BE2C (cell line): Measurements from ENCODE around the gene RANGAP1.
"Not testable (repeated sequence)": the region's sequence is repeated elsewhere in the genome, so short reads cannot be mapped to it uniquely, and the experiment has no call there.

Source experiments
- DNase-seq: peaks from one replicate; pipeline ENCODE4 v3.0.0-alpha.2; 2020
- H3K27me3 ChIP-seq: fragments of 250-450 bp; sonication (Bioruptor Pico); 2 replicates; pipeline ENCODE4 v1.5.1; 2020; ENCODE audit warnings: mild to moderate bottlenecking
- H3K36me3 ChIP-seq: fragments of 250-450 bp; sonication (Bioruptor Pico); 2 replicates; pipeline ENCODE4 v1.5.1; 2020; ENCODE audit warnings: mild to moderate bottlenecking
- H3K4me1 ChIP-seq: fragments of 250-450 bp; sonication (Bioruptor Pico); 2 replicates; pipeline ENCODE4 v1.5.1; 2020
- H3K4me3 ChIP-seq: 2 replicates; pipeline ENCODE4 v1.5.1; 2011; ENCODE audit warnings: low read depth, low read length
- H3K9me3 ChIP-seq: fragments of 250-450 bp; sonication (Bioruptor Pico); 2 replicates; pipeline ENCODE4 v1.5.1; 2020
- CTCF ChIP-seq: IDR thresholded peaks from 2 replicates; pipeline ENCODE4 v1.5.1; 2012; ENCODE audit warnings: mild to moderate bottlenecking, low read depth, low read length

RANGAP1 gene

GRCh38 chr22:41302811-41303210 lies 16.8 kb upstream of the RANGAP1 start:
- no peak for DNase-seq
- TF ChIP-seq CTCF, result no peak
- no peaks in the 10 kb centered on the region for H3K9me3 ChIP-seq
- H3K4me3 ChIP-seq, result peak overlapping the region; percentile 91
- no peaks in the 10 kb centered on the region for H3K27me3 ChIP-seq
- peaks cover 17% of the 10 kb centered on the region for H3K36me3 ChIP-seq
- peaks cover 9% of the 10 kb centered on the region for H3K4me1 ChIP-seq

GRCh38 chr22:41302021-41302767 lies 16.2 kb upstream of the RANGAP1 start:
- peak; percentile 34 for DNase-seq
- Histone ChIP-seq H3K27me3 (no peaks in the 10 kb centered on the region), H3K4me1 (peaks cover 9% of the 10 kb centered on the region), H3K9me3 (no peaks in the 10 kb centered on the region), H3K36me3 (peaks cover 17% of the 10 kb centered on the region), H3K4me3 (peak overlapping the region; percentile 91)
- no peak for TF ChIP-seq CTCF

DNA sequence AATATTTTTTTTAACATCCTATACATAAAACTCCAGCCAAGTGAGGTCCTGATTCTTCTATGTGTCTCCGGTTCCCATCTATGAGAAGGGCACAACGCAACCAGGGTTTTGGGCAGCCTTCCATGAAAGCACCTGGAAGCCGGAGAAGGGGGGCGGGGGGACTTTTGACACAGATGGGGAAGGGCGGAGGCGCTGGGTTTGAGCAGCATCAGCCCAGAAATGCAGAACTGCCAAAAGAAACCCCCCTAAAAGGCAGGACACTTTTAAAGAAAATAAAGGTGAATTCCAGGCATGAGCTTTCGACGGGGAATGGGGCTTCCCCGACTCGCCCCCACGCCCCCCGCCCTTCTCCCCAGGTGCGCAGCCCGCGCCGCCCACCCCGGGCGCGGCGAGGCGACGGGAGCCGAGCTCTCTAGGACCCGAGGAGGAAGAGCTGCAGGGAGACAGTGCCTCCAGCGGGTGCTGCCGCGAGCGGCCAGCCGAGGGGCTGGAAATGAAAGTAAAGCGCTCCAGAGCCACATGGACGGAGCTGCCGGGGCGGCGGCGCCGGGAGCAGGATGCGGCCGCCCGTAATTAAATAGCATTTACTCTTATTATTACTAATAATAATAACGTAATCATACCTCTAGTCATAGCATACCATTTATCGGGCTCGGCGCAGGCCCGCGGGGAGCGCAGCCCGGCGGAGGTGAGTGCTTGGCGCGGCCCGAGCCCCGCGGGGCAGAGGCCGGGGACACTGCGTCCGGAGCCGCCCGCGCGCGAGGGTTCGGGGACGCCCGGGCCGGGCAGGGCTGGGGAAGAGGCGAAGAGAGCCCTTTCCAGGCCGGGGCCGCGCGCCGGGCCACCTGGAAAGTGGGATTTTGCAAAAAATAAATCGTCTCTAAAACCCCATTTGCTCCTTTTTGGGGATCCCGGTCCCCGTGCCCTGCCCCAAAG lies 15.4 kb upstream of the RANGAP1 start, which contains the start of gene ZC3H7B:
ZC3H7B (plus strand) TSS at position 441 of the 936 bp plus-strand sequence. CDS start 19,136 bp downstream, outside the sequence.
- peak; percentile 90 for DNase-seq
- H3K4me1 ChIP-seq, result peaks cover 9% of the 10 kb centered on the region
- H3K36me3 ChIP-seq, result peaks cover 17% of the 10 kb centered on the region
- no peaks in the 10 kb centered on the region for H3K9me3 ChIP-seq
- no peaks in the 10 kb centered on the region for H3K27me3 ChIP-seq
- TF ChIP-seq CTCF, result peak; percentile 51
- H3K4me3 ChIP-seq, result peak within 1 kb of the TSS; percentile 91

DNA sequence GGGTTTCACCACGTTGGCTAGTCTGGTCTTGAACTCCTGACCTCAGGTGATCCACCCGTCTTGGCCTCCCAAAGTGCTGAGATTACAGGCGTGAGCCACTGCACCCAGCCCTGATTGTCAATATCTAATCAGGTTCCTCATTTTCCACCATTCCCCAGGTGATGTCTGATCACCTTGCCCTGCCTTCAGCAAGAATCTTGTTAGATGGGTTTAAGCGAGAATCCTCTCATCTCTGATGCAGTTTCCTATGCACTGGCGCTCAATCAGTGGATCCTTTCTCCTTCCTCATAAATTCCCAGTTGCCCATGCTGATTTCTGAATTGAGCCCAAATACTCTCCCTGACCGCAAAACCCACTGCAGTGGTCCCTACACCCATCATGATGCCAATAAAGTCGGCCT lies 14.7 kb upstream of the RANGAP1 start:
- Histone ChIP-seq H3K36me3 (peaks cover 14% of the 10 kb centered on the region), H3K4me1 (peaks cover 7% of the 10 kb centered on the region), H3K9me3 (no peaks in the 10 kb centered on the region), H3K4me3 (peak overlapping the region; percentile 91), H3K27me3 (no peaks in the 10 kb centered on the region)
- TF ChIP-seq CTCF, result no peak
- DNase-seq, result no peak

DNA sequence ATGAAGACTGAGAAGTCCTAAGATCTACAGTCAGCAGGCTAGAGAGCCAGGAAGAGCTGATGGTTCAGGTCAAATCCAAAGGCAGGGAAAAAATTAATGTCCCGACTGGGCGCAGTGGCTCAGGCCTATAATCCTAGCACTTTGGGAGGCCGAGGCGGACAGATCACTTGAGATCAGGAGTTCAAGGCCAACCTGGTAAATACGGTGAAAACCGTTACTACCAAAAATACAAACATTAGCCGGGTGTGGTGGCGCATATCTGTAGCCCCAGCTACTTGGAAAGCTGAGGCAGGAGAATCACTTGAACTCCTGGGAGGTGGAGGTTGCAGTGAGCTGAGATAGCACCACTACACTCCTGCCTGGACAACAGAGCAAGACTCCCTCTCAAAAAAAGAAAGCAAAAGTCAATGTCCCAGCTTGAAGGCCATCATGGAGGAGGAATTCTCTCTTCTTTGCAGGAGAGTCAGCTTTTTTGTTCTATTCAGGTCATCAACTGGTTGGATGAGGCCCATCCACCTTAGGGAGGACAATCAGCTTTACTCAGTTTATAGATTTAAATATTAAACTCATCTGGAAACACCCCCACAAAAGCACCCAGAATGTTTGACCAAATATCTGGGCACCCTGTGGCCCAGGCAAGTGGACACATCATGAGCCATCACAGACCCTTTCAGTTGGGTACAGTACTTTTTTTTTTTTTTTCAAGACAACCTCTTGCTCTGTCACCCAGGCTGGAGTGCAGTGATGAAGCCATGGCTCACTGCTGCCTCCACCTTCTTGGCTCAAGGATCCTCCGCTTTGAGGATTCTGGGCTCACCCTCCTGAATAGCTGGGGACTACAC lies 11.1 kb upstream of the RANGAP1 start:
- Histone ChIP-seq H3K4me3 (no peak overlapping the region), H3K9me3 (no peaks in the 10 kb centered on the region), H3K27me3 (no peaks in the 10 kb centered on the region), H3K4me1 (no peaks in the 10 kb centered on the region; the same call in 1 of the 2 replicates), H3K36me3 (no peaks in the 10 kb centered on the region)
- DNase-seq, result no peak
- TF ChIP-seq CTCF, result no peak

- H3K9me3 ChIP-seq, H3K4me3 ChIP-seq, H3K27me3 ChIP-seq, DNase-seq, H3K36me3 ChIP-seq, H3K4me1 ChIP-seq: not testable (repeated sequence)
Observed at GRCh38 chr22:41294816-41295215, 8.8 kb upstream of the RANGAP1 start.
